OCI-LY1 (cell line): ENCODE results near the gene DUS3L.

Experiments
- H2AFZ ChIP-seq: fragments of 200-600 bp; sonication (generic), shearing (Covaris generic); 2 replicates; pipeline ENCODE4 v1.6.0; 2014; ENCODE audit warnings: antibody characterized with exemption, mild to moderate bottlenecking, low read length
- H3F3A ChIP-seq: fragments of 200-600 bp; sonication (generic), shearing (Covaris generic); 2 replicates; pipeline ENCODE4 v1.6.0; 2014; ENCODE audit warnings: mild to moderate bottlenecking, antibody characterized with exemption, low read length, moderate library complexity; ENCODE audit not compliant: insufficient read depth
- H3K27ac ChIP-seq: fragments of 200-600 bp; sonication (generic); 2 replicates; pipeline ENCODE4 v1.5.1; 2014; ENCODE audit warnings: low read length, mixed run types, mild to moderate bottlenecking, low read depth; ENCODE audit not compliant: poor library complexity, severe bottlenecking
- H3K27me3 ChIP-seq: fragments of 200-600 bp; sonication (generic); 2 replicates; pipeline ENCODE4 v1.6.0; 2014; ENCODE audit warnings: antibody characterized with exemption, mild to moderate bottlenecking, low read length, moderate library complexity; ENCODE audit not compliant: insufficient read depth
- H3K36me3 ChIP-seq: fragments of 200-600 bp; sonication (generic); 2 replicates; pipeline ENCODE4 v1.6.1; 2014; ENCODE audit warnings: mild to moderate bottlenecking, antibody characterized with exemption, low read length, moderate library complexity, mixed read lengths; ENCODE audit not compliant: insufficient read depth
- H3K4me1 ChIP-seq: fragments of 200-600 bp; sonication (generic); 2 replicates; pipeline ENCODE4 v1.5.1; 2014; ENCODE audit warnings: mild to moderate bottlenecking, low read length, moderate library complexity; ENCODE audit not compliant: insufficient read depth, severe bottlenecking
- H3K4me2 ChIP-seq: fragments of 200-600 bp; sonication (generic), shearing (Covaris generic); 2 replicates; pipeline ENCODE4 v1.6.1; 2014; ENCODE audit warnings: low read length
- H3K4me3 ChIP-seq: fragments of 200-600 bp; sonication (generic); 2 replicates; pipeline ENCODE4 v1.5.1; 2014; ENCODE audit warnings: low read length, low read depth, mild to moderate bottlenecking, mixed read lengths; ENCODE audit not compliant: poor library complexity, severe bottlenecking
- H3K79me2 ChIP-seq: fragments of 200-600 bp; shearing (Covaris generic); 2 replicates; pipeline ENCODE4 v1.6.1; 2016; ENCODE audit warnings: mixed run types, low read length, mixed read lengths; ENCODE audit not compliant: insufficient read depth
- H3K9ac ChIP-seq: fragments of 200-600 bp; sonication (generic), shearing (Covaris generic); 2 replicates; pipeline ENCODE4 v1.6.1; 2014; ENCODE audit warnings: mild to moderate bottlenecking, low read length, mixed read lengths
- H3K9me2 ChIP-seq: fragments of 200-600 bp; sonication (generic), shearing (Covaris generic); 2 replicates; pipeline ENCODE4 v1.6.1; 2014; ENCODE audit warnings: low read depth, mild to moderate bottlenecking, low read length, mixed read lengths
- H3K9me3 ChIP-seq: fragments of 200-600 bp; shearing (Covaris generic); 2 replicates; pipeline ENCODE4 v1.6.1; 2014; ENCODE audit warnings: low read length, mixed read lengths
- H4K20me1 ChIP-seq: fragments of 200-600 bp; sonication (generic), shearing (Covaris generic); 2 replicates; pipeline ENCODE4 v1.6.0; 2016; ENCODE audit warnings: mild to moderate bottlenecking, low read length; ENCODE audit not compliant: insufficient read depth
- CTCF ChIP-seq: fragments of 200-600 bp; sonication (generic), shearing (Covaris generic); IDR thresholded peaks from 2 replicates; pipeline ENCODE4 v1.5.1; 2017; ENCODE audit warnings: mild to moderate bottlenecking, antibody characterized with exemption, low read length, moderate library complexity, mixed read lengths
- EZH2 ChIP-seq: fragments of 200-600 bp; sonication (generic), shearing (Covaris generic); IDR thresholded peaks from 2 replicates; pipeline ENCODE4 v1.8.0; 2017; ENCODE audit warnings: borderline replicate concordance, mixed run types, mild to moderate bottlenecking, antibody characterized with exemption, low read length, moderate library complexity, mixed read lengths

The DUS3L gene

DNA sequence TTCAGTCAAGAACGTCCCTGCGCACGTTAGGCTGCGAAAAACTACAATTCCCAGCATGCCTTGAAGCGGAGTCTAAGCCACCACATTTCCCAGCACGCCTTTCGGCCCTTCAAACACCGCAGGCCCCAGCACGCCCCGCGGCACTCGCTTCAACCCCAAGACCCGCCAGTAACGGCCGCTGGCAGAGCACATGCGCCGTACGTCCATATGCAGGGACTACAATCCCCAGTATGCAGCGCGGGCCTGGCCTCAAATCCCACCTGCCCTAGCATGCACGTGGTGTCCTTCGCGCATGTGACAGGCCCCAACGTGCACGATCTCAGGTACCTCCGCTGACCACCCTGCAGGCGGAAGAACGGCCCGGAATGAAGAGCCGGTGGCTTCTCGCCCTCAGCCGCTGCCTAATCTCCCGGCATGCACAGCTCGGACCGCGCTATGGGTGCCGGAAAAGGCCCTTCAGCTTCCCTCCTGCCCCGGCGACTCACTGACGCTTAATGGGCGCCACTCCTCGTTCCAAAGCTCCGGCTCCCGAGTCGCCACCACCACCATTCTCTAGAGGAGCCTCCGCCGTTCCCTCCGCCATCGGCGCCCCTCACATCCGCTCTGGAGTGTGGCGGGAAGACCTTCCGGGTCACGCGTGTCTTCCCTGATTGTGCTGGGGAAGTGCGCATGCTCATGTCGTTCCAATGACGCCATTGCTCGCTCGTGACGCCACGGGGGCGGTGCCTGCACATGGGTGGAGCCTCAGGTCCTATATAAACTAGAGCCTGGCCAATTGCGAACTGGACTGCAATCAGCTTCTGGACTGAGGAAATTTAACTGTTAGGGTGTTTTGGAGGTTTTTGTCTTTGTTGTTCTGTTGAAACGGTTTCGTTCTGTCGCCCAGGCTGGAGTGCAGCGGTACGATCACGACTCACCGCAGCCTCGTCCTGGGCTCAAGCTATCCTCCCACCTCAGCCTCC, at the start of gene DUS3L:
DUS3L (minus strand) TSS at position 605 of the 962 bp plus-strand sequence; CDS start at position 583, 22 bp downstream.
- no peaks in the 10 kb centered on the region for H4K20me1 ChIP-seq
- no peak for TF ChIP-seq EZH2
- TF ChIP-seq CTCF, result no peak
- no peaks in the 10 kb centered on the region for H3K9me2 ChIP-seq
- no peaks in the 10 kb centered on the region for H3K79me2 ChIP-seq
- no peaks in the 10 kb centered on the region for H3K9me3 ChIP-seq
- peak within 1 kb of the TSS; percentile 78 for H3K4me3 ChIP-seq
- H3K27me3 ChIP-seq, result no peaks in the 10 kb centered on the region
- H3K9ac ChIP-seq, result peak within 1 kb of the TSS; percentile 91
- H3K4me2 ChIP-seq, result peak within 1 kb of the TSS; percentile 70
- peak within 1 kb of the TSS; percentile 78; the same call in 1 of the 2 replicates for H2AFZ ChIP-seq
- H3K36me3 ChIP-seq, result peaks cover 43% of the 10 kb centered on the region
- peaks cover 8% of the 10 kb centered on the region for H3K4me1 ChIP-seq
- H3K27ac ChIP-seq, result peak within 1 kb of the TSS; percentile 92
- no peaks in the 10 kb centered on the region for H3F3A ChIP-seq

DNA sequence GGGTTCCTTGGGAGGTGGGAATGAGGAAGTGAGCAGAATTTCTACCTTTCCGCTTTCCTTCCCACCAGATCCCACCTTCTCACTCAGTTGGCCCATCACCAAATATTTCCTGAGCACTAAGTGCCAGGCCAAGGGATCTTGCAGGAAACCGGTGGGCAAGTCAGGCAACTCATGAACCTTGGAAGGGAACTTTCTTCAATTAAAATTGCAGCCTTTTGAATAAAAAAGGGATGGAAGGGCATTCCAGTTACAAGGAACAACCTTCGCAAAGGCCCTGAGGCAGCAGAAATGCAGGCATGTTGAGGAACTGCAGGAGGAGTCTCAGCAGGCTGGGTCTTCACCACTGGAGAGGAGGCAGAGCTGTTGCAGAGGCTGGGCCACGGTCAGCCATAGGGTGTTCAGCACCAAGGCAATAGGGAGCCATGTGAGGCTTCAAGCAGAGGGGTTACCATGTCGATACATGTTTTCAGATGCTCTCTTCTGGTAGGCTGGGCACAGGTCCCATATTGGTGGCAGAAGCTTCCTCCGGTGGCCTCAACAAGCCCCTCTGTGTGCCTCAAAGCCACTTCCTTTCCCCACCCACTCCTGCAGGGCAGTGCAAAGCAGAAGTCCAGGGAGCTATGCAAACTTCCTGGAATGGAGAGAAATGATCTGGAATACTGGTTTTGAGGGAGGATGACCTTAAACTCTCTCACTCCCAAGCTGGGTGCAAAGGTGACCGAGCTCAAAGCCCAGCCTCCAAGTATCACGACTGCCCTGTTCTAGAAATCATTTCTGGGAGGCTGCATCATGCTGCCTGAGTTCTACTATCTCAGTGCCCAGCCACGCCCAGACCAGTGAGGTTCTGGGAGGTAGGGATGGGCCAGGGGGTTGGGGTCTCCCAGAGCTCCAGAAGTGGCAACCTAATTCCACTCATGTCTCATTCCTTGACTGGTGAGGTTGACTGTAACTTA, 48.4 kb upstream of the DUS3L start, which contains the start of gene FUT6:
FUT6 (minus strand) TSS at position 638 of the 953 bp plus-strand sequence. CDS start 7,135 bp downstream, outside the sequence.
- no peaks in the 10 kb centered on the region for H3K9me2 ChIP-seq
- no peak within 1 kb of the TSS for H3K9ac ChIP-seq
- no peaks in the 10 kb centered on the region for H4K20me1 ChIP-seq
- no peak for TF ChIP-seq EZH2
- TF ChIP-seq CTCF, result no peak
- H3K36me3 ChIP-seq, result no peaks in the 10 kb centered on the region
- H3K4me1 ChIP-seq, result no peaks in the 10 kb centered on the region
- H3K4me2 ChIP-seq, result no peak within 1 kb of the TSS
- H3K4me3 ChIP-seq, result no peak within 1 kb of the TSS
- H3K9me3 ChIP-seq, result no peaks in the 10 kb centered on the region
- H3F3A ChIP-seq, result peaks cover 4% of the 10 kb centered on the region; the same call in 1 of the 2 replicates
- H2AFZ ChIP-seq, result no peak within 1 kb of the TSS
- no peaks in the 10 kb centered on the region for H3K79me2 ChIP-seq
- no peaks in the 10 kb centered on the region for H3K27me3 ChIP-seq
- no peak within 1 kb of the TSS for H3K27ac ChIP-seq

GRCh38 chr19:5838353-5839064, 47.5 kb upstream of the DUS3L start:
- Histone ChIP-seq H3K27ac (no peak overlapping the region), H3K4me2 (no peak overlapping the region), H3F3A (peaks cover 4% of the 10 kb centered on the region; the same call in 1 of the 2 replicates), H3K27me3 (peaks cover 4% of the 10 kb centered on the region; the same call in 1 of the 2 replicates), H3K79me2 (no peaks in the 10 kb centered on the region), H3K9me2 (no peaks in the 10 kb centered on the region), H2AFZ (no peak overlapping the region), H3K9ac (no peak overlapping the region), H3K36me3 (no peaks in the 10 kb centered on the region), H3K9me3 (no peaks in the 10 kb centered on the region), H4K20me1 (no peaks in the 10 kb centered on the region), H3K4me3 (no peak overlapping the region), H3K4me1 (no peaks in the 10 kb centered on the region)
- TF ChIP-seq EZH2, result no peak
